Measurements from ENCODE around the gene MPRIP.
"Not testable (repeated sequence)": the region's sequence is repeated elsewhere in the genome, so short reads cannot be mapped to it uniquely, and the experiment has no call there.

The MPRIP gene

DNA sequence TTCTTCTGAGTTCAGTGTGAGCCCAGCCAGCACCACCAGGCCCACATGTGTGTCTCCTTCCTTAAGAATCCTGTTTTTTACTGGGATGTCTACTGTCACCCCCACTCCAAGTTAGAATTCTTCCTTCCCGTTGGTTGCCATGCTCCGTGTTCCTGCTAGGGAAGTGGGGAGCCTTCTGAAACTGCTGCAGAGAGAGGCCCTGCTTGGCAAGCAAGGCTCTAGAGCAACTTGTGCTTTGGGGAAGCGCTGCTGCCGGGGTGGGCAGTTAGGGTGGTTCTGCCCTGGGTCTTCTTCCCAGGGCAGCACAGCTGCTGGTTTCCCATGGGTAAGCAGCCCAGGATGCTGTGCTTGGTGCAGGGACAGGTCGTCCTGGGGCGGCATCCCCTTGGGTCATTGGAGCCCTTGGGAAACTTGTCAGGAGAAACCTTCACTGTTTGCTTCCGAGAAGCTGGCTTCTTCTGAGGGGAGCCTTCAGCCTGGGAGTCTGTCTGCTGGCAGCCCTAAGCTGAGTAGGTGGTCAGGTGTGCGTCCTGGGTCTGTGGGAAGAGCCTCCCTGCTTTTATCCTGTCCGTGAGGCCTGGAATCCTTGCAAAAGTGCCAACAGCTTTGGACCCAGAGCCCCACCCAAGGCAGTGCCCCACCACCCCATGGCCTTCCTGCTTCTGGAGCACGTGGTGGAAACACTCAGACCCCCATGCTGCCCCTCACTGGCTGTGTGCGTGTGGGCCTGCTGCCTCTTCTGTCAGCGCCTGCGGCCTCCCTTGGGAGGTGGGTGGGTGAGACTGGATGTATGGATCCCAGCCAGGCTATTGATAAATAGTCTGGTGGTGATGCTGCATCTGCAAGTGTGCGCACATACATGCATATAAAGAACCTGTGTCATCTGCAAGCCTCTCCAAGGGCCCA, 92.0 kb downstream of the MPRIP start:
- no peak for DNase-seq

DNA sequence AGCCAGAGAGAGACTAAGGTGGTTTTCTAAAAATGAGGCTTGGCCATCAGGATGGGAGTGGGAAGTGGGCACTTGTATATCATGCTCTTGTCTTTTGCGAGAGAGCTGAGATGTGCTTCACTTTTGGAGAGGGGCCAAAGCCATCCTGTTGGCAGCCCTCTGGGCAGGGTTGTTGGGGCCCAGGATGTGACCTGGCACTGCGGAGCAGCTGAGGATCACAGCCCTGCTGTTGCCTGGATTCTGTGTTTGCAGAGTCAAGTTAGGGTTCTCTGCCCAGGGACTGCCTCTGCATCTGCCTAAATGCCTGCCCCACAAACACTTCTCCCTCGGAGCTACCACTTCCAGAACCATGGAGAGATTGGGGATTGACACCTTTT, 92.7 kb downstream of the MPRIP start:
- no peak for DNase-seq

DNA sequence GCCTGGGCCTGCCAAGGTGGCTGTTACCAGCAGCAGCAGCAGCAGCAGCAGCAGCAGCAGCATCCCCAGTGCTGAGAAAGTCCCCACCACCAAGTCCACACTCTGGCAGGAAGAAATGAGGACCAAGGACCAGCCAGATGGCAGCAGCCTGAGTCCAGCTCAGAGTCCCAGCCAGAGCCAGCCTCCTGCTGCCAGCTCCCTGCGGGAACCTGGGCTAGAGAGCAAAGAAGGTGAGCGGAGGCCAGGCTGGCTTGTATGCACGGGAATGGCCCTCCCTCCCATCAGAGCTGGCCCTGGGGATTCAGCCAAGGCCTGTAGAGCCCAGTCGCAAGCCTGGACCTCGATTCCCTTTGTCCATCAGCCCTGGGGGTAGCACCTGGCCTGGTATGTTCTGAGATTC, 94.0 kb downstream of the MPRIP start:
- DNase-seq, result not testable (repeated sequence)

DNA sequence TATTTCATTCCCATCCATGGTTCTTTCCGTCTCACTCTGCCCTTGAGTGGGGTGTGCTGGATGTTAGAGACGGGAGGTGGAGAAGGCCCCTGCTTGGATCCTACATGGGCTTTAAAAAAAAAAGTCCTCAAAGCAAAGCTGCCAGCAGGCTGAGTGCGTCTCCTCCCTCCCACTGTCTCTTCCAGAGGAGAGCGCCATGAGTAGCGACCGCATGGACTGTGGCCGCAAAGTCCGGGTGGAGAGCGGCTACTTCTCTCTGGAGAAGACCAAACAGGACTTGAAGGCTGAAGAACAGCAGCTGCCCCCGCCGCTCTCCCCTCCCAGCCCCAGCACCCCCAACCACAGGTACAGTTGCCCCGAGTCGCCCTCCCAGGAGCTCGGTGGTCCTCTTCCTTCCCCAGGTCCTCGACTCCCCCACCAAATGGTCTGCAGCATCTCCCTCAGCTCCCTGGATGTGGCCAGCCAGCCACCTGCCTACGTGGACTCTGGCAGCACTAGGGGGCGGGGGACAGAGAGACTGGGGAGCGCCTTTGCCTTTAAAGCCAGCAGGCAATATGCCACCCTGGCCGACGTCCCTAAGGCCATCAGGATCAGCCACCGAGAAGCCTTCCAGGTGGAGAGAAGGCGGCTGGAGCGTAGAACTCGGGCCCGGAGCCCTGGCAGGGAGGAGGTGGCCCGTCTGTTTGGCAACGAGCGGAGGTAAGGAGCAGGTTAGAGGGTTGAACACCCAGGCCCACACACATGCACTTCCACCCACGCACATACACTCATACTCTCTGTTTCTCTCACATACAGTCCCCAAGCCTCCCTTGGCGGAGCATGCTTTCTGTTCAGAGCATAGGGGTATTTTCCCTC, 95.7 kb downstream of the MPRIP start:
- no peak for DNase-seq

DNA sequence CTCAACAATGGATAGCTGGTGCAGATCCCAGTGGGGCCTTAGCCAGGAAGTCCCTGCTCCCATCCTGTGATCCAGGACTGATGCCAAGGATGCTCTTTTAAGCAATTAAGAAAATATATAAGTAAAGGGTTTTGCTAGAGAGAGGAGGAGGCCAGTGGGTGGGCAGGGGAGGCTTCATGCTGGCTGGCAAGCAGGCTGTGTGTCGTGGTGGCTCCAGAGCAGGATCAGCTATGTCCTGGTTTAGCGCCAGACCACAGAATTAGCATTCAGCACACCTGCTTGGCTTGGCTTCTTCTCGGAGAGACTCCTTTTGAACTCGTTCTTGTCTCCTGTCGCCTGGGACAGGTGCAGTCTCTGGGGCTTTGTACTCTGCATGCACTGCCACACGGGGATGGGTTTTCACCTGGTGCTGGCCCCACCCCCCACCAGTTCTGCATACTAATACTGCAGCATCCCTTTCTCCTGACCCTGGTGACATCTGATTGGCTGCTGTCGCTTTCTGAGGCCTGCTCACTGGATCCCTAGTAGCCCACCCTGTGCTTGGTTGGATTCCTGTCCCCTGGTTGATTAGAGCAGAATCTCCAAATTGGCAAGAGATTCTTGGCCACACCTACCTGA, 97.8 kb downstream of the MPRIP start:
- no peak for DNase-seq

DNA sequence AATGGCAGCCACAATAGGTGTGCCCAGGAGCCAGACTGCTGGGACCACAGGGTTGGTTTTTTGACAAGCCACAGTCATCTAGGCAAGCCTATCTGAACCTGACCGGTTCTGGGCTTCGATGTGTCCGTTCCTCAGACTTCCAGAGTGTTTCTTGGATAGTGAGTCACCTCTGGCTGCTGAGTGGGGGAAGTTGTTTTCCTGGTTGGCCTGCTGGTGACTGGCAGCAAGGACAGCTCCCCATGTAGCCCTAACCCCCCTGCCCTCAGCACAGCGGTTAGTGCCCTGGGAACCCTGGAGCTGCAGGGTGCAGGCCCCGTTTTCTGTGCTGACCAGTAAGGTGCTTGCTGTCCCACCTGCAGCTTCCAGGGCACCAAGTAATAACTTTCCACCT, 98.3 kb downstream of the MPRIP start:
- no peak for DNase-seq

DNA sequence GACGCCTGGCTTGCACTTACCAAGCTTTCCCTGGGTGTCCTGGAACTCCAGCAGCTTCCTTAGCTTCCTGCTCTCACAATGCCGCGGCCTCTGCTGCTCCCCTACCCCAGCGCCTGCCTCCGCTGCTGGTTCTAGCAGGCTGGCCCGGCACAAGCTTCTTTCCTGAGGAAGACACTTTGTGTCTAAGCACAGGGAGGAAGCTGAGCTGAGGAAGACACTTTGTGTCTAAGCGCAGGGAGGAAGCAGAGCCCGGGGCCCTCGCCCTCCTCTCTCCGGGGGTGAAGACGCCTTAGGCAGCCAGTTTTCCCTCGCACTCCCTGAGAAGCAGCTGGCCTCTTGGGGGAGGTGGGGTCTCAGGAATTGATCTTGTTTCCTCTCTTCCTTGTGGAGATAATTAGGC, 99.0 kb downstream of the MPRIP start:
- DNase-seq, result no peak

DNA sequence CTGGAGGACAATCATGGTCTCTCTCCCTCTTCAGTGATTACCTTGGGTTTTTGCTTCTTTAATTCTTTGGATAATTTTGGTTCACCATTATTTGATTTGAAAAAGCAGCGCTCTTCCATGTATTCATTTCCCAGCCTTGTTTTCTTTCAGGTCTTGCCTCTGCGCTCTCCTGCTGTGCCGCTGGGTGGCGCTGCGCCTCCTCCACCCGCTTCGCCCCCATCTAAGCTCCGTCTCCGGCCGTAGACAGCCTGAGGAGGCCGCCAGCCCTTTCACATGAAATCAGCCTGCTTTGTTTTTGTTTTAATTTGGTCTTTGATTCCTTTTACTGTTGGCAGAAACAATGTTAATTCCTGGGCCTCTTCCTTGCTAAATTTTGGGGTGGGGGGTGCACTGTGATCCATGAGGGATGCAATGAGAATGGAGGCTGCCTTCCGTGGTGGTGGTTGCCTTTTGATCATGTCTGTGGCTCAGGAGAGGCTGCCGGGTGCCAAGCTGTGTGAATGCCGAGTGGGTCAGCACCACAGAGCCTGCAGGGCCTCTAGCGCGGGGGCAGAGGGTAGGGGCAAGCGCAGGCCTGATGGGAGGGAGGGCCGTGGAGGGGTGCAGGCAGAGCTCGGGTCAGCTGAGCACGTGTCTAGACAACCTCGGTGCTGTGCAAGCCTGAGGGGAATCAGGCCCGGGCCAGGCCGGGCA, 99.7 kb downstream of the MPRIP start:
- no peak for DNase-seq

DNA sequence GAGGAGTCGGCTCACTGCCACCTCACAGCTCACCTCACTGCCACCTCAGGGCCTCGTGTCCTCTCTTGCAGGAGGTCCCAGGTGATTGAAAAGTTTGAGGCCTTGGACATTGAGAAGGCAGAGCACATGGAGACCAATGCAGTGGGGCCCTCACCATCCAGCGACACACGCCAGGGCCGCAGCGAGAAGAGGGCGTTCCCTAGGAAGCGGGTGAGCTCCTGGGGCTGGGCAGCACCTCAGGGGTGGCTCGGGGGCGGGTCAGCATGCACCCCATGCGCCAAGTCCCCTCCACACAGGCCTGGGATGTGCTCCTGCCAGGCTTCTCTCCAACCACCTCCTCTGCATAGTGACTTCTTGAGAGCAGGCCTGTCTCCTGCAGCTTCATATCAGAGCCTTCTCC, 100.3 kb downstream of the MPRIP start:
- no peak for DNase-seq

DNA sequence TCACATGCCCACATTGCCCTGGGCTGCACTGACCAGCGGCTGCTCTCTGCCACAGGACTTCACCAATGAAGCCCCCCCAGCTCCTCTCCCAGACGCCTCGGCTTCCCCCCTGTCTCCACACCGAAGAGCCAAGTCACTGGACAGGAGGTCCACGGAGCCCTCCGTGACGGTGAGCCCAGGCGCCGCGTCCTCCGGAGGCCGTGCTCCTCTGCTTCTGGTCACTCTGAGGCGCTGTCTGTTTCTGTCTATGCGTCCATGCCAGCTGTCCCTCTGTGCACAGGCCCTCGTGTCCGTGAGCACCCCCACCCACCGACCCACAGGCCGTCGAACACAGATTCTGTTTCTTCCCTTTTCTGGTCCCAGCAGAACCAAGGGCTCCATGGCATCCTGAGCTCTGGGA, 101.2 kb downstream of the MPRIP start:
- DNase-seq, result no peak

DNA sequence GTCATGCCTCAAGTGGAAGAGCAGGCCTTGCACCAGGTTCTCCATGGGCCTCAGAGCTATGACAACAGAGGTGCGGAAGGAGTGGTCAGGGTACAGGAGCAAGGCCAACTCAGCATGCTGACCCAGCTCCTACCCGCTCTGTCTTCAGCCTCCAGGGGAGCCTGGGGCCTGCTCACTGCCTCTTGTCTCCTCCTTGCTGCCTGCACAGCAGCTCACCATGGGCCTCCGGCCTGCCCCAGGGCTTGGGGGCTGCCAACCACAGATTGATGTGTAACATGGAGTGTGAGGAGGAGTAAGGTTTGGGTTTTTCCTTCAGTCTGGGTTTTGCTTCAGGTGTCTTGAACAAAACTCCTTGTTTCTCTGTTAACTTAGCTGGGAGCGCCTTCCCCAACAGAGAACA, 101.8 kb downstream of the MPRIP start:
- DNase-seq, result no peak

DNA sequence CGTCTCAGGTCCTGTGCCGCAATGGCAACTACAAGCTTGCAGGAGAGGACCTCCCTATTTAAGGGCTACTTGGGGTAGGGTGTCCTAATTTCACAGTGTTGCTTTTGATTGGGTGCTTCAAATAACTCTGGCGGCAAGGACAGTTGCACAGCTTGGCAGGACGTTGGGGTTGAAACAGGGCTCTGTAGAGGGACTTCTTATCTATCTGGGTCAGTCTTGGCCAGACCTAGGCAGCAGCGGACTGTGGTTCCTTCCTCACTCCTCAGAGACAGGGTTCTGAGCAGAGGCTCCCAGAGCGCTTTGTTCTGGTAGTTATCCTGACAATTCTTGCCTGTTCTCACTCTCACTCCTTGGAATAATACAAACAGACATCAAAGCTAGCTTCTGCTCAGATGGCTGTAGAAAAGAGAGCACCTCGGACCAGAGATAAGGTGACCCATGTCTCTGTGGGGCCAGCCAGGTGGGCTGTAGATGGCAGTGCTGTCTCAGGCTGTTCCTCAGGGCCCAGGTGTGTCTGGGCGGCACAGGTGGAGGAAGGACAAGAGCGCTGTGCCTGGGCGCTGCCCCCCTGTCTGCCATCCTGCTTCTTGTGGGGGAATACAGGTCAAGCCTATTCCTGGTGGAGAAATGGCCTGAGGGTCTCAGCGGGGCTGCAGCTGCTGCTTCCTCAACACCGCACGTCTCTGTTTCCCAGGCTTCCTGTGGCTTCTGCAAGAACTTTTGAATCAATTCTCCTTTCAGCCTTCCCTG, 102.8 kb downstream of the MPRIP start:
- DNase-seq, result no peak

DNA sequence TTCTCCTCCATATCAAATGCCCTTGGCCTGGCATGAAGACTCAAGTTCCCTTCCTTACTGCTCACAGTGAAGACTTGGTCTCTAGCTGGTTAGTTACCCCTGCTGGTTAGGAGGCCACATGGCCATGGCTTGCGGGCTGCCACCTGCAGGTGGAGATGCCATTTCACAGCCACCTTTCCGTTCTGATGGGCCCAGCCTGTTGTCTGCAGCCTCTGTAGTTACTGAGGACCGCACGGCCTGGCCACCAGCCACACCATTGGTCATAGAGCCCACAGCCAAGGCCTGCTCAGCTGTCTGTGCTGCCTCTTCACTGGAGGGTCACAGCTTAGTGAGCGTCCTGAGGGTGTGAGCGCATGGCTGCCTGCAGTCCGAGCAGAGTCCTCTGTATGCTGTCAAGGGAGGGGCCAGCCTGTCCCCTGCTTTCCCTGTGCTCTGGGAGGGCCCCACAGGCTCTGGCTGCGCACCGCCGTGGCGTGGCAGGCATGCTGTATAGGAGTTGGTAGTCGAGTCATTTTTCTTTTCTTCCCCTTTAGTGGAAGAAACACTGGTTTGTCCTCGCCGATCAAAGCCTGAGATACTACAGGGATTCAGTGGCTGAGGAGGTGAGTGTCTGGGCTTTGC, 104.6 kb downstream of the MPRIP start:
- DNase-seq, result no peak

DNA sequence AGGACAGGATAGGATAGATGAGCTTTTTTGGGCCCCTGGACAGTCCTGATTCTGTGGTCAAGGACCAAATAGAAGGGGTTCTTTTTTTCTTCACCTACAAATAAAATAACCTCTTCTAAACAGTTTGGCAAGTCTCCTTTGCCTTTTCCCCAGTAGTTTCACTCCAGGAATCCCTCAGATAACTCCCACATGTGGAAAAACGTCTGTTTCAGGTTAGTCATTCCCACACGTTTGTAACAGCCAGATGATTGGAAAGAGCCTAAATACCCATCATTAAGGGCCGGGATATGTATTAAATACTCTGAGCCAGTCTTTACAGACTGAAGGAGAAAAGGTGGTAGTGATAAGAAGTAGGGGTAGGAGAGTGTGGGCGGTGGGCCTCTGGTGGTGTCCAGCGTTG, 105.6 kb downstream of the MPRIP start:
- DNase-seq, result no peak

DNA sequence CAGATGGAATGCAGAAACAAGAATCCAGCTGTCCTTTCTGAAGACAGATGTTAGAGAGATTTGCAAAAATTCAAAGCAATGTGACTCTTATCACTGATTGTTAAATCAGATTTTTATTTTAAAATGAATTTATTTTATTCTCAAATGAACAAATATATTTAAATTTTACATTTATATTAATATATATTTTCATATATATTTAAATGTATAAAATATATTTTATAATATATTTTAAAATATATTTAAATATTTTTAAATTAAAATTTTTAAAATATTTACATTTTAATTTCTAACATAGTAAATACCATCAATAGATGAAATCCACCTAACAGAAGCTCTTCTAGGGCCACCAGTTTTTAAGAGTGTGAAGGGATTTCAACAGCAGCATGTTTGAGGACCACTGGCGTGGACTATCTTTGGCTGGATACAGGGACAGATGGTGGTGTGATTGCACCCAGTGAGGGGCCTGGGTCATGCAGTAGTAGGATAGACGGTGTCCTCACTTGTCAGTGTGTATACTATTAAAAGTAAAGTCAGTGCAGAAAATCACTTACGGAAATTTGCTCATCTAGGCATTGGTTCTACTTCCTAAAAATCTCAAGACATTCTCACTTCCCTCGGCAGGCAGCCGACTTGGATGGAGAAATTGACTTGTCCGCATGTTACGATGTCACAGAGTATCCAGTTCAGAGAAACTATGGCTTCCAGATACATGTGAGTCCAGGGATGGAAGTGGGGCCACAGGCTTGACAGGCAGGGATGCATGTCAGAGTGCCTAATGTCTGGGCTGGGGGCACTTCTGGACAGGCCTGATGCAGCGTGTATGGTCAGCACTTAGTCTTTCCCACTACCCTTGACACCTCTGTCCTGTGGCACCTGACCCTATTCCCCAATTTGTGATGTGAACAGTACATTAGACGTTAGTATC, 107.5 kb downstream of the MPRIP start:
- no peak for DNase-seq

DNA sequence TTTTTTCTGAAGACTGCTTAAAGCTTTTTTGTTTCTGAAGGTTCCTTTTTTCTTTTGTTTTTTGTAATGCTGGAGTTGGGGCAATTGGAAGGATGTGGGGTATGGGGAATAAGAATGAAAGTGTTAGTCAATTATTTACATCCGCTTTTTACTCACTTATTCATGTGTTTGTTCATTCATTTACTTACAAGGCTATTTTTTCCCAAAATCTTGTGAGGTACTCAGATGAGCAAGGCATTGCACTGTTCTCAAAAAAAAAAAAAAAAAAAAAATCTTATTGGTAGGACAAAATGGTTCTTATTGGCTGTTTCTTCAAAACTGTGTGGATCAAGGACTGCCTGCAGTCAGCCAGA, 108.2 kb downstream of the MPRIP start:
- DNase-seq, result no peak

DNA sequence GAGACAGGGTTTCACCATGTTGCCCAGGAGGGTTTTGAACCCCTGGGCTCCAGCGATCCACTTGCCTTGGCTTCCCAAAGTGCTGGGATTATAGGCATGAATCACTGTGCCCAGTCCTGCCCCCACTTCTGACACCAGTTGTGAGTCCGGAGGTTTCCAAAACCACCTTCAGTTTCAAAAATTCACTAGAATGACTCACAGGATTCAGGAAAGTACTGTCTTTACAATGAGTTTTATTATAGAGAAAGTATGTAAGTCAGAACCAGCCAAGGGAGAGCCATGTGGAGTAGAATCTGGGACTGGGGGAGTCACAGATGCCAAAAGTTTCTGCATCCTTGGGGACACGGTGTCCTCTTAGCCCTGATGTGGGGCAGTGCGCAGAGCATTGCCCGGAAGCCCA, 108.8 kb downstream of the MPRIP start:
- no peak for DNase-seq

DNA sequence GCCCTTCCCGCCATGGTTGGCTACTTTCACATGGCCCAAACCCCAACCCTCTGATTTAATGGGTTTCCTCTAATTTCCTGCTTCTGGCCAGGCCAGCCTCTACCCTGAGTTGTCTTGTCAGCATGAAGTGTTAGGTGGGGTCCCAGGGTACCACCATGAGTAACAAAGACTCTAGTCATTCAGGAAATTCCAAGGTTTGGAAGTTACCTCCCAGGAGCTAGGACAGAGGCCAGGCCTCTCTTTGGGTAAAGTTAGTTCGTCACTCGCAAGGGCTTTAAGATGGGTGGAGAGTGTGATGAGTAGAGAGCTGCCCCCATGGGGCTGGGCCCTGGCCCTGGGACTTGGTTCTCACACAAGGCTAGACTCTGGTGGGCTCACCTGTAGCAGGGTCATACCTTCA, 109.3 kb downstream of the MPRIP start:
- DNase-seq, result no peak

DNA sequence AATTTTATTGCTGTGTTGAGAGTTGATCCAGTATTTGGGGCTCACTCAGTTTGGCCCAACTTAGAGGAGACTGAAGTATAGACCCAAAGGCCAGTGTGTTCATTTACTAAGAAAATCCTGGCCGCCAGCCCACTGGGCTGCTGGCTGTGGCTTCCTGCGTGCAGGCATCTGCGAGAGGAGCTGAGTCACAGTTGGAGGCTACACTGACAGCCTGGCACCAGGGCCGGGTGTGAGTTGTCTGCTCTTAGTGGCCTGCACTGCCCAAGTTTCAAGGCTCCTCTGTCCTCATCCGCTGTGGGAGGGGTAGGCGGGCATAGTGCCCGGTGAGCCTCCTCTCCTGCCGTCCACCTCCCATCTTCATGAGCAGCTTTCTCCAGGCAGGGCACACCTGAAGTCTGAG, 109.7 kb downstream of the MPRIP start:
- DNase-seq, result no peak

DNA sequence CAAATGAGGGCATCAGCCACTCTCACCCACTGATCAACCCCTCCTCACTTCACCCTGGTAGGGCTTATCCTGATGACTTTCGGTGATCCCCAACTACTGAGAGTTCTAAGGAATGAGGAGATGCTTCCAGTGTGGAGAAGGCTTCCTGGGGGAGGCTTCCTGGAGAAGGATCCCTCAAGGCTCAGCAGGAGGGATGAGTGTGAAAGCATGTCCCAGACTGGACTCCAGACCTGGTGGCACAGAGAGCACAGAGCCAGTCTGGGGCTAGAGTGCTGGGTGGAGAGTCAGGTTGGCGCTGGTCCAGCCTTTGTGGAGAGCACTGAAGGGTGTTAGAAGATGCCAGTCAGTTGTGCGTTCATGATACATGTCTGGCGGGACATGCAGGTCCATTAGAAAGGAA, 110.1 kb downstream of the MPRIP start:
- DNase-seq, result no peak

DNA sequence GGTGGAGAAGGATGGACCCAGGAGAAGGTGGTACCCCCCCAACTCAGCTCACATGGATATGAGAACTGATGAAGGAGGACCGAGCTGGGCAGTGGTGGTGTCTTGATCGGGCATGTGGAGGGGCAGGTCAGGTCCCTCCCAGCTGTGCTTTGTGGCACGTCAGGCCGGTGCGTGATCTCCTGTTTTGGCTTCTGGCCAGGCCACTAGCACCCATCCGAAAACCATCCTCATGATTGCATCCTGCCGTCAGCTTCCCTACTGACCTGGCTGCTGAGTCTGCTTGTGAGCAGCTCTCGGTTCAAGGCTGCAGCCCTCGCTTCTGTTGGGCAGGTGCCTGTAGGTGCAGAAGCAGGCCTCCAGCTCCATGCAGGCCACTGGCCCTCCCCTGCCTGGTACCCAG, 110.8 kb downstream of the MPRIP start:
- DNase-seq, result no peak

Measured in NCI-H2171 (cell line).